IPS DF 6.9 (cell line): ENCODE measurements around the gene CHRNA1.

Experiments used
- DNase-seq: peaks from one replicate; pipeline ENCODE4 v3.0.0-alpha.2; 2013; ENCODE audit warnings: low read depth, low spot score
- H3K27ac ChIP-seq: one replicate; pipeline ENCODE4 v1.5.1; 2013; ENCODE audit warnings: low read length, control low read depth
- H3K27me3 ChIP-seq: 2 replicates; pipeline ENCODE4 v1.6.1; 2013; ENCODE audit warnings: mild to moderate bottlenecking, low read length; ENCODE audit not compliant: control insufficient read depth, insufficient read depth
- H3K36me3 ChIP-seq: 2 replicates; pipeline ENCODE4 v1.6.1; 2013; ENCODE audit warnings: low read length; ENCODE audit not compliant: control insufficient read depth, insufficient read depth
- H3K4me1 ChIP-seq: 2 replicates; pipeline ENCODE4 v1.6.1; 2013; ENCODE audit warnings: low read length; ENCODE audit not compliant: control insufficient read depth, insufficient read depth
- H3K4me3 ChIP-seq: 2 replicates; pipeline ENCODE4 v1.5.1; 2013; ENCODE audit warnings: mild to moderate bottlenecking, low read length
- H3K9me3 ChIP-seq: 2 replicates; pipeline ENCODE4 v1.6.1; 2013; ENCODE audit warnings: low read length, inconsistent platforms; ENCODE audit not compliant: control insufficient read depth, insufficient read depth
- WGBS: extraction: QIAGEN DNeasy Blood & Tissue Kit; methylation state at CpG from one replicate; pipeline ENCODE4 v1.1.7; 2013; ENCODE audit warnings: mixed read lengths, missing lambda C conversion rate; ENCODE audit not compliant: insufficient read length, insufficient coverage; 5-methylcytosine and 5-hydroxymethylcytosine counted together

CHRNA1 gene

GRCh38 chr2:174774886-174775285 lies 10.6 kb upstream of the CHRNA1 start:
- Histone ChIP-seq H3K9me3 (no peaks in the 10 kb centered on the region), H3K4me1 (peaks cover 8% of the 10 kb centered on the region), H3K27ac (no peak overlapping the region), H3K4me3 (no peak overlapping the region), H3K27me3 (no peaks in the 10 kb centered on the region), H3K36me3 (no peaks in the 10 kb centered on the region)
- no peak for DNase-seq
- WGBS: no CpG with 5 or more reads among the region's 4 CpGs

DNA sequence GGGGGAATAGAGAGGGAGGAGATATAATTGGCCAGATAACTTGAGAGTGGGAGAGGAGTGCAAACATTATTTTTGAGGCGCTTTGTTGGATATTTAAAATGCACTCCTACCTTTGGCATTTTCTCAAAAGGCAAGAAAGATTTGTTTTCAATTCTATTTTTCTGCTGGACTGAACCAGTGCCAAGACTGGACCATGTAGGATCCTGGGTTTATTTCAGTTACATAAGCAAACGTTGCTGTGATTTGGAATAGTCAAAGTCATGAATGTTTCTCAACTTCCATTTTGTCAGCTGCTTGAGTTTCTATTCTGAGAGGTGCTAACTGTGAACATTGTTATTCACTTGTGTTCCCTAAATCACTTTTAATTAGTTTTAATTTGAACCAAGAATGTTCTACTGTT lies 8.9 kb upstream of the CHRNA1 start:
- no peak overlapping the region for H3K4me3 ChIP-seq
- H3K4me1 ChIP-seq: peaks cover 8% of the 10 kb centered on the region
- no peak overlapping the region for H3K27ac ChIP-seq
- H3K36me3 ChIP-seq: no peaks in the 10 kb centered on the region
- H3K27me3 ChIP-seq: no peaks in the 10 kb centered on the region
- no CpG with 5 or more reads among the region's 2 CpGs for WGBS
- no peaks in the 10 kb centered on the region for H3K9me3 ChIP-seq
- DNase-seq: no peak

- Histone ChIP-seq H3K27me3 (no peaks in the 10 kb centered on the region), H3K4me1 (peaks cover 8% of the 10 kb centered on the region), H3K9me3 (no peaks in the 10 kb centered on the region), H3K36me3 (no peaks in the 10 kb centered on the region), H3K4me3 (no peak overlapping the region), H3K27ac (no peak overlapping the region)
- DNase-seq: no peak
- no CpG with 5 or more reads among the region's 5 CpGs for WGBS
Measured at GRCh38 chr2:174772472-174772801, 8.2 kb upstream of the CHRNA1 start.

DNA sequence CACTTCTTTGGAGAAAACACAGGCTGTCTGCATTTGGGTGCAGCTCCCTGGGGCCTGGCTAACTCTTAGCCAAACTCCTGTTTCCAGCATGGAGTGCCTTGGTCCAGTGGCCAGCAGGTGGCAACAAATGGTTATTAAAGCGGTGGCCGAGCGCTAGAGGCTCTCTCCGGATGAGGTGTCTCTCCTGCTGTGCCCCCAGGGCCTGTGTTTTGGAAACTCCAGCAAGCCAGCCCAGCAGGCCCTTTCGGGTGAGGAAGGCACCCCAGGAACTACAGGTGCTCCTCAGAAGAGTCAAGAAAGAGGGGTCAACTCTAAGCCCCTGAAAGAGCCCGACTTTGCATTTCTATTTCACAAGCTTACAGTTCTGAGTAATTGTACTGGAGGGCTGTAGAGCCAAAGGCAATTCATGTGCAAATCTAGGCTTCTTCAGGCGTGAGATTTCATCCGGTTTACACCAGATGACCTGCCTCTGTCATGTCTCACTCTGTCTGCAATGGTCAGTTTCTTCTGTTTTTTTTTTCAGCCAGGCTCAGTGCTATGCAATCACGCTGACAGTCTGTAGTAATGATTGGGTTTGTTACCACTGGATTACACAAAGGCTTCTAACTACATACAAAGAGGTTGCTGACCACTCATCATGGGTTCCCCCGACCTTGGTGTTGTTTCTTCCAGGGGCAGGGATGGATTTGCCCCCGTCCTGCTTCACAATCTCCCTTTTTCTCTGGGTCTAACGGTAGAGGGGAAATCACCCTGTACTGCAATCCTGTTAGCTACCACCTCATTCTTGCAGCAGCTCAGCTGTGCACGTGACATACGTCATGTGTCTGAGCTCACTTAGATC lies 7.6 kb upstream of the CHRNA1 start:
- H3K27me3 ChIP-seq: no peaks in the 10 kb centered on the region
- no peaks in the 10 kb centered on the region for H3K36me3 ChIP-seq
- no peak overlapping the region for H3K27ac ChIP-seq
- H3K9me3 ChIP-seq: no peaks in the 10 kb centered on the region
- H3K4me3 ChIP-seq: no peak overlapping the region
- peak; percentile 82 for DNase-seq
- WGBS: no CpG with 5 or more reads among the region's 14 CpGs
- peaks cover 8% of the 10 kb centered on the region for H3K4me1 ChIP-seq

- Histone ChIP-seq H3K27ac (peak overlapping the region; percentile 43), H3K4me1 (peaks cover 8% of the 10 kb centered on the region), H3K9me3 (no peaks in the 10 kb centered on the region), H3K36me3 (no peaks in the 10 kb centered on the region), H3K4me3 (no peak overlapping the region), H3K27me3 (no peaks in the 10 kb centered on the region)
- DNase-seq: no peak
- WGBS: no CpG with 5 or more reads among the region's 3 CpGs
Measured at GRCh38 chr2:174771136-174771535, 6.9 kb upstream of the CHRNA1 start.

GRCh38 chr2:174768557-174768956 lies 4.3 kb upstream of the CHRNA1 start:
- Histone ChIP-seq H3K4me1 (peaks cover 7% of the 10 kb centered on the region), H3K9me3 (no peaks in the 10 kb centered on the region), H3K27me3 (no peaks in the 10 kb centered on the region), H3K36me3 (no peaks in the 10 kb centered on the region), H3K27ac (no peak overlapping the region), H3K4me3 (no peak overlapping the region)
- DNase-seq: no peak
- no CpG with 5 or more reads among the region's 9 CpGs for whole genome bisulfite sequencing

DNA sequence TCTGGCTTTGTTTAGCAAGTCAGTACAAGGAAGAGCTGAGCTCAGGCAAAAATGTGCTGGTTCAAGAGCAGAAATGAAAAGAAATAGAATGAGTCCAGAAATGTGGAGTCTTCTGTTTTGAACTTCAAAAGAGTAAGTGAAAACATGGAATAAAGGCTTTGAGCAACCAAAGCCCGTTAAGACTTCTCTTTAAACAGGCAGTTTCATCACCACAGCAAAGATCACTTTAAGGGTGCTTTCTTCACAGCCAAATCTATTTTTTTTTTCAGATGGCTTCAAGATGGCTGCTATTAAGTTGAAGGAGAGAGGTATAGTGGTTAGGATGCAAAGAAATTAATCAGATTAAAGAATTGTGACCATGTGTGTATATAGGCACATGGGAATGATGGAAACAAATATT lies 2.0 kb upstream of the CHRNA1 start:
- peaks cover 2% of the 10 kb centered on the region for H3K4me1 ChIP-seq
- no peaks in the 10 kb centered on the region for H3K27me3 ChIP-seq
- H3K4me3 ChIP-seq: no peak overlapping the region
- no peaks in the 10 kb centered on the region for H3K9me3 ChIP-seq
- DNase-seq: no peak
- H3K27ac ChIP-seq: no peak overlapping the region
- WGBS: no CpG with 5 or more reads among the region's 1 CpG
- no peaks in the 10 kb centered on the region for H3K36me3 ChIP-seq

DNA sequence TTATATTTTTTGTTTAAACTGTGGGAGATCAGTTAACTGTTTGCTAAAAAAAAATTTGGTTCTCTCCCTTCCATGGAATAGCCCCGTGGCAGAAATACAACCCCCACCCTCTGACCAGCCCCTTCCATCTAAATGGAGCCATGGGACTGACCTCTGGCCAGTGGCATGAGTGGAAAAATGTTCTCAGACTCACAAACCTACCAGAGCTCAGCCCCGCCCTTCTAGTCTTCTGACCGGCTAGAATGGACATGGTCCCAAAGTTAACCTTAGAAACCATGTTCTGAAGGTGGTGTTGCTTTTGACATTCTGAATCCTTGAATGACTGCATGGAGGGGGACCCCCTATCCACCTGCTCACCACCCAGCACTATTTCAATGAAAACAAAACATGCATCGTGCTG lies 1.3 kb upstream of the CHRNA1 start:
- no peaks in the 10 kb centered on the region for H3K4me1 ChIP-seq
- no peak overlapping the region for H3K4me3 ChIP-seq
- H3K9me3 ChIP-seq: no peaks in the 10 kb centered on the region
- H3K27ac ChIP-seq: no peak overlapping the region
- H3K36me3 ChIP-seq: no peaks in the 10 kb centered on the region
- no peaks in the 10 kb centered on the region for H3K27me3 ChIP-seq
- no CpG with 5 or more reads among the region's 4 CpGs for WGBS
- no peak for DNase-seq

- no peak for DNase-seq
- H3K27me3 ChIP-seq: no peaks in the 10 kb centered on the region
- WGBS: no CpG with 5 or more reads among the region's 4 CpGs
- no peaks in the 10 kb centered on the region for H3K9me3 ChIP-seq
- H3K36me3 ChIP-seq: no peaks in the 10 kb centered on the region
- H3K4me1 ChIP-seq: no peaks in the 10 kb centered on the region
- no peak overlapping the region for H3K27ac ChIP-seq
- H3K4me3 ChIP-seq: no peak overlapping the region
Measured at GRCh38 chr2:174763780-174764179, 492 bp downstream of the CHRNA1 start.

GRCh38 chr2:174762464-174762863 lies 1.8 kb downstream of the CHRNA1 start:
- no peaks in the 10 kb centered on the region for H3K27me3 ChIP-seq
- DNase-seq: no peak
- no peaks in the 10 kb centered on the region for H3K36me3 ChIP-seq
- H3K27ac ChIP-seq: no peak overlapping the region
- WGBS: no CpG with 5 or more reads among the region's 5 CpGs
- no peaks in the 10 kb centered on the region for H3K4me1 ChIP-seq
- H3K9me3 ChIP-seq: no peaks in the 10 kb centered on the region
- H3K4me3 ChIP-seq: no peak overlapping the region

DNA sequence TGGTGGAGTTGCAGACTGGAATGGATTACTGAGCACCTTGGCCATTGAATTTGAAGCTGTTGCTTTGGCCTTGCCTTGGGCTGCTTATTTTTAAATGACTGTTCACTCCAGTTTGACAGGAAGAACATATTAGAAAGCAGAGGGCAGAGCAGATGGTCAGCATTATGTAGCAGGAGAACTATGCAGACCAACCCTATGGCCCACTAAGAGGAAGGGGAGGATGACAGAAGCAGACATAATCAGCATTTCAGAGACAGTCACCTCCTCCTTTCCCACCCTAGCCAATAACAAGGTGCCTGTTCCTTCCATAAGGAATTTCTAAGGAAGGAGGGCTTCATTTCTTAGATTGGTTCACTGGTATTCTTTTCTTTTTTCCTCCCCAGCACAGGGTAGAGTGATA lies 2.4 kb downstream of the CHRNA1 start:
- Histone ChIP-seq H3K4me1 (no peaks in the 10 kb centered on the region), H3K27me3 (no peaks in the 10 kb centered on the region), H3K4me3 (no peak overlapping the region), H3K9me3 (no peaks in the 10 kb centered on the region), H3K36me3 (no peaks in the 10 kb centered on the region), H3K27ac (no peak overlapping the region)
- no peak for DNase-seq
